WTC11 (cell line): ENCODE measurements around the gene KCND2.

Experiments
- CTCF ChIP-seq: fragments of 200-600 bp; IDR thresholded peaks from 2 replicates; pipeline ENCODE4 v1.8.0; 2022; ENCODE audit warnings: antibody characterized with exemption
- FOXJ3 ChIP-seq: sonication (generic); formaldehyde crosslinking; IDR thresholded peaks from 2 replicates; pipeline ENCODE4 v1.9.0; 2021; ENCODE audit warnings: missing genetic modification reagents, mild to moderate bottlenecking, borderline replicate concordance
- GABPB1 ChIP-seq: sonication (generic); formaldehyde crosslinking; IDR thresholded peaks from 2 replicates; pipeline ENCODE4 v1.8.1; 2023; ENCODE audit warnings: mild to moderate bottlenecking, missing genetic modification reagents
- IRF2 ChIP-seq: sonication (generic); formaldehyde crosslinking; IDR thresholded peaks from 2 replicates; pipeline ENCODE4 v1.8.0; 2022; ENCODE audit warnings: low read depth, missing genetic modification reagents, borderline replicate concordance
- JUN ChIP-seq: sonication (generic); formaldehyde crosslinking; IDR thresholded peaks from 2 replicates; pipeline ENCODE4 v1.8.0; 2023; ENCODE audit warnings: mild to moderate bottlenecking, missing genetic modification reagents
- MAX ChIP-seq: sonication (generic); formaldehyde crosslinking; IDR thresholded peaks from 2 replicates; pipeline ENCODE4 v1.8.0; 2022; ENCODE audit warnings: mild to moderate bottlenecking, missing genetic modification reagents
- NFE2L1 ChIP-seq: sonication (generic); formaldehyde crosslinking; IDR thresholded peaks from 2 replicates; pipeline ENCODE4 v1.8.1; 2023; ENCODE audit warnings: missing genetic modification reagents
- RORB ChIP-seq: fragments of 250-450 bp; sonication (Bioruptor Pico); IDR thresholded peaks from 2 replicates; pipeline ENCODE4 v1.9.0; 2021; ENCODE audit warnings: mild to moderate bottlenecking
- SP1 ChIP-seq: sonication (generic); formaldehyde crosslinking; conservative IDR thresholded peaks from 2 replicates; pipeline ENCODE4 v1.8.1; 2022; ENCODE audit warnings: missing genetic modification reagents
- ZNF232 ChIP-seq: sonication (generic); formaldehyde crosslinking; IDR thresholded peaks from 2 replicates; pipeline ENCODE4 v1.8.0; 2022; ENCODE audit warnings: mild to moderate bottlenecking, missing genetic modification reagents
- TF ChIP-seq, protein P1 (sequence below): sonication (generic); formaldehyde crosslinking; IDR thresholded peaks from 2 replicates; pipeline ENCODE4 v1.8.0; 2022; ENCODE audit warnings: mild to moderate bottlenecking, missing genetic modification reagents

DNA sequence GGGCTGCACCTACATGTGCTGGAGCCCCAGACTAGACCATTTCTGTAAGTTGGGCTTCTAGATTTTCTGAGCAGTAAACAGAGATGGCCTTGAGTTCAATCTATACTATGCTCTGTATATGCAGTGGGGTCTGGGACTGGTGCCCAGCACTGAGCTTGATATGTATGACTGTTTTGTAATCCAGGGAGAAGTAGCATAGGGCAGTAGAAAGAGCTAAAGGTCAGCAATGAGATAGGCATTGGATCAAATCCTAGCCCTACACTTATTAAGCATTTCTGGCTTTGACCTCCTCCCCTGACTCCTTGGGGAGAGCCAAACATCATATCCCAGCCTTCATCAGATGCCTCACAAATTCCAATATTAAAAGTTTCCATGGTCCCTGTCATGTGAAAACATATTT is 330.4 kb downstream of the KCND2 start:
- TF ChIP-seq, protein P1, sequence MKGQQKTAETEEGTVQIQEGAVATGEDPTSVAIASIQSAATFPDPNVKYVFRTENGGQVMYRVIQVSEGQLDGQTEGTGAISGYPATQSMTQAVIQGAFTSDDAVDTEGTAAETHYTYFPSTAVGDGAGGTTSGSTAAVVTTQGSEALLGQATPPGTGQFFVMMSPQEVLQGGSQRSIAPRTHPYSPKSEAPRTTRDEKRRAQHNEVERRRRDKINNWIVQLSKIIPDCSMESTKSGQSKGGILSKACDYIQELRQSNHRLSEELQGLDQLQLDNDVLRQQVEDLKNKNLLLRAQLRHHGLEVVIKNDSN (CRISPR knock-in tag): no peak
- TF ChIP-seq CTCF (no peak), MAX (CRISPR knock-in tag) (no peak), FOXJ3 (no peak), GABPB1 (CRISPR knock-in tag) (no peak), RORB (CRISPR knock-in tag) (no peak), JUN (CRISPR knock-in tag) (no peak), SP1 (no peak), NFE2L1 (CRISPR knock-in tag) (no peak), IRF2 (CRISPR knock-in tag) (no peak), ZNF232 (no peak)
